KBM-7 (cell line): ENCODE measurements around the gene FBXO44.
A peak's percentile ranks its signal among the peaks of the same experiment; 100 is the strongest.

Experiments
- DNase-seq: peaks from one replicate; pipeline ENCODE4 v3.0.0-alpha.2; 2015
- in situ Hi-C: fragments of 300-500 bp; cut with MboI; formaldehyde crosslinking; loops from 2 replicates; pipeline ENCODE4 v1.14.3; 2020; ENCODE audit warnings: low sequenced_read_pairs, low pct_unique_long_range_greater_than_20kb, mixed read lengths

FBXO44 gene

DNA sequence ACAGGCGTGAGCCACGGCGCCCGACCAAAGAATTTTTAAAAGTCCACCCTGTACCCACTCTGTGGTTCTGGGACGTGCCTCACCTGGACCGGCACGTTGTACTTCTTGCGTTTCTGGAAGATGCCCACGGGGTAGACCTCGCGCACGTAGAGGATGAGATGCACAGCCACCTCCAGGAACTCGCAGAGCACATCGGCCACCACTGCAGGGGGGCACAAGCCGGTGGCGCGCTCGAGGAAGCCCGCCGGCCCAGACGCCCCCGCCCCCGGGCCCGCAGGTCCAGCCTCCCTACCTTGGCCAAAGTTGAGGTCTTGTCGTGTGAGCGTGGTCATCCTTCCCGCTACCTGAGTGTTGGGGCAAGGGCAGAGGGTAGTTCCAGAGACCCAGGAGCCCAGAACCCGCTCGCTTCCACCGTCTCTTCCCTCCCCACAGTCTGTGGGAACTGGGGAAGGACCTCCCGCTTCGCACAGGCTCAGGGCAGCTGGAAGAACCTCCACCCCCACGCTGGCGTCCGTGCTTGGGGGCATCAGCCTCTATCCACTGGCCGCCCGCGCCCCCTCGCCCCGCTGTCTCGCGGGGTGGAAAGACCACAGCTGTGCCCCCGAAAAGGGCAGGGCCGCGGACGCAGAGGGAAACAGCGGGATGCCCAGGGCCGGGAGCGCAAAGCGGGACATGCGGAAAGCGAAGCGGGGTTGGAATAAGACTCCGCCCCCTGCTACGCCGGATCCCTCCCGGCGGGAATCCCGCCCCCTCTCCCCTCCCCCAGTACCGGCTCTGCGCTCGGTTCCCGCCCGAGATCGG, 25.8 kb downstream of the FBXO44 start:
- DNase-seq: peak; percentile 38
- in situ Hi-C loops: no loop called here

GRCh38 chr1:11681071-11681771, 26.5 kb downstream of the FBXO44 start, which contains the start of gene MAD2L2:
Gene MAD2L2 (minus strand): TSS chr1:11681148. CDS start chr1:11680601, 547 bp downstream.
- in situ Hi-C loops: no loop called here
- peak; percentile 74 for DNase-seq

GRCh38 chr1:11682287-11682771, 27.7 kb downstream of the FBXO44 start:
- in situ Hi-C loops: no loop called here
- no peak for DNase-seq

DNA sequence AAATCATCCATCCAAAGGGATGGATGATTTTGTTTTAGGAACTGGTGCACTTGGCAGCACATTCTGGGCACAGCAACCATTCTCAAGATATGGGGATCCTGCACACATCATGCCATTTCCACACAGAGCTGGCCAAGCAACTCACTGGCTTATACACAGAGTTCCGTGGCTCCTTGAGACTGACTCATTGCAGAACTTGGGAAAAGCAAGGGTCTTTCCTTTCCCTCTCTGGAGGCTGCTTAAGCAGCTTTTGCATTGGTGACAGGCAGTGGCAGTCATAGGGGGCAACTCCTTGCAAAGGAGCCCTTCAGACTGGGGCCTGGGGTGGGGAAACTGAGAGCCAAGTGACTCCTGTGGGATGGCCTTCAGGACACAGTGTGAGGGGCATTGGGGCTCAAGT, 28.1 kb downstream of the FBXO44 start:
- no peak for DNase-seq
- in situ Hi-C loops: no loop called here

DNA sequence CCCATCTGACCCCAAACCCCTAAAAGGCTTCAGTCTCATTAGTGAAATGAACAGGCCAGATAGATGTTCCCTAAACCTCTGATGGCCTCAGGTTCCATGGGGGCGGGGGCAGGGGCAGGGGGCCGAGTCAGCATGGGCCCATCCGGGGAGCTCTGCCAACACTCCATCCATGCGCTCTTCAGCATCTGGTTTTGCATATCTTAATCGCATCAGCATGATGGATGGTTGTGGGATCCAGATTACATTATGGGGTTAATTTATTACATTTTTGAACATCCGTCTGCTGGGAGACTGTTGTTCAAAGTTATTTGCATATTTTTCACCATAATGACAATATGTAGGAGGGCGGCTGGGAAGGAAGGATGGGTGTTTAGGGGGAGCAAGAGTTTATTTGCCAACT, 29.4 kb downstream of the FBXO44 start:
- in situ Hi-C loops: no loop called here
- DNase-seq: no peak

GRCh38 chr1:11685210-11685752, 30.6 kb downstream of the FBXO44 start:
- in situ Hi-C loops: no loop called here
- no peak for DNase-seq

- in situ Hi-C loops: no loop called here
- no peak for DNase-seq
Measured at GRCh38 chr1:11688506-11688905, 33.8 kb downstream of the FBXO44 start.

GRCh38 chr1:11690397-11691301, 36.0 kb downstream of the FBXO44 start:
- DNase-seq: no peak
- in situ Hi-C loops: no loop called here

- no peak for DNase-seq
- in situ Hi-C loops: no loop called here
Measured at GRCh38 chr1:11691302-11691914, 36.7 kb downstream of the FBXO44 start, which contains the start of gene DRAXIN. Gene DRAXIN (plus strand): TSS chr1:11691710. CDS start chr1:11706259, 14,549 bp downstream.

GRCh38 chr1:11691928-11692711, 37.4 kb downstream of the FBXO44 start:
- no peak for DNase-seq
- in situ Hi-C loops: no loop called here

- DNase-seq: no peak
- in situ Hi-C loops: no loop called here
Measured at GRCh38 chr1:11693024-11693590, 38.4 kb downstream of the FBXO44 start.

- DNase-seq: no peak
- in situ Hi-C loops: no loop called here
Measured at GRCh38 chr1:11693917-11694316, 39.2 kb downstream of the FBXO44 start.

- no peak for DNase-seq
- in situ Hi-C loops: no loop called here
Measured at GRCh38 chr1:11695861-11696260, 41.2 kb downstream of the FBXO44 start.

GRCh38 chr1:11697188-11697892, 42.7 kb downstream of the FBXO44 start:
- in situ Hi-C loops: no loop called here
- DNase-seq: no peak

GRCh38 chr1:11697893-11698210, 43.2 kb downstream of the FBXO44 start:
- in situ Hi-C loops: no loop called here
- DNase-seq: no peak

DNA sequence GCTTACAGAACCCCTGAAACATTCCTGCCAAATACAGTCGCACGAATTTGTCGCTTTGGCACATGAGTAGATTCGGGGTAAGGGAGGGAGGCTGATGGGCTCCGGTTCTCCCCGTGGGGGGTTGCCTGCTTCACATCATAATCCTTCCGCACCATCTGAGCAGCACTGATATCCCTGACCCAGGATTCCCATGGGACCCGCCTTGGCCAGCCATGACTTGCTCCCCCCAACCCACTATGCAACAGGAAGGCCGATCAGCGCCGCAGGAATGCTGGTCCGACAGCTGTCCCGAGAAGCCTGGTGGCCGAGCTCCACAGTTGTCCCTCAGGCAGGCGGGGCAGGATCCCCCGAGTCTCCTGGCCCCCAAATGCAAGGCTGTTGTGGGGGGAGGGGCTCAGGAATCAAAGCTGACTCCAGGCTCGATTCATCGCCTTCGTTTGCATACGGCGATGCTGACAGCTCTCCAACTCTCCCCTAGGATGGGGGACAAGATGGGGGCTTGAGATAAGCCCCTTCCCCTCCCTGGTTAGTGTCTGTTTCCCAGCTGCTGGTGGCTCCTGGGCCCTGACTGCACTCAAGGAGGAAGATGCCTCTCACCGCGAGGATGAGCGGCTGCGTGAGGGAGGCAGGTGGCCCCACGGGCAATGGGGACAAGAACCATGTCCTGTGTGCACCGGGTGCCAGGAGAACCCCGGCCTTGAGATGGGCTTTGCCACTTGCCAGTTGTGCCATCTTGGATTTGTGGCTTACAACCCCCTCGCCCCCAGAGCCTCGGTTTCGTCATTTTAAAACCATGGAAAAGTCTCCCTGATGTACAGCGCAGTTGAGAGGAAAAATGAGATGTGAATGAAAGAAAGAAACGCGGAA, 46.2 kb downstream of the FBXO44 start:
- no peak for DNase-seq
- in situ Hi-C loops: no loop called here
